Upper lobe of right lung (tissue), 1 donor: ENCODE results near the gene GALNT9. TPM values are rescaled to one million over a fixed set of nuclear protein-coding genes. Genes with fewer than 3 reads are reported as not detected.

Experiments
- ATAC-seq: fragments of 200-7000 bp; cut with Tn5 transposase; one replicate; pipeline ENCODE4 v1.9.1; 2020; ENCODE audit warnings: mild to moderate bottlenecking, moderate library complexity
- DNase-seq: peaks from one replicate; pipeline ENCODE4 v3.0.0-alpha.2; 2020
- H3K27ac ChIP-seq: fragments of 200-600 bp; one replicate; pipeline ENCODE4 v1.8.0; 2022
- H3K27me3 ChIP-seq: fragments of 200-600 bp; one replicate; pipeline ENCODE4 v1.8.0; 2022; ENCODE audit warnings: mild to moderate bottlenecking
- H3K36me3 ChIP-seq: fragments of 200-600 bp; one replicate; pipeline ENCODE4 v1.8.0; 2022
- H3K4me1 ChIP-seq: fragments of 200-600 bp; one replicate; pipeline ENCODE4 v1.8.0; 2022
- H3K4me3 ChIP-seq: fragments of 200-600 bp; one replicate; pipeline ENCODE4 v1.8.0; 2022; ENCODE audit warnings: mild to moderate bottlenecking
- H3K9me3 ChIP-seq: fragments of 200-600 bp; one replicate; pipeline ENCODE4 v1.8.0; 2022
- CTCF ChIP-seq: fragments of 200-600 bp; IDR thresholded peaks from one replicate; pipeline ENCODE4 v1.8.0; 2022; ENCODE audit warnings: antibody characterized with exemption
- intact Hi-C: fragments of 100-400 bp; cut with DNase I; formaldehyde crosslinking; loops from one replicate; pipeline ENCODE4 v1.11.0; 2022
- total RNA-seq: library from RNA; stranded (reverse); fragmentation: NEBNext Ultra II Directional; extraction: Animal tissue kit (Norgen Biotek cat#: 25700); gene quantifications from one replicate; pipeline ENCODE4 v1.2.1, GENCODE V29; 2021
- donor health status: DM: no; HTN: yes; CAD: no; lungs with severe emphysema.

The GALNT9 gene
- total RNA-seq, 1 donor from 2014 or later: 1.6 TPM

- no peak for ATAC-seq
- Histone ChIP-seq H3K27ac (no peak overlapping the region), H3K36me3 (no peaks in the 10 kb centered on the region), H3K27me3 (no peaks in the 10 kb centered on the region), H3K4me3 (no peak overlapping the region), H3K4me1 (peaks cover 13% of the 10 kb centered on the region), H3K9me3 (no peaks in the 10 kb centered on the region)
- no peak for DNase-seq
- intact Hi-C loops: no loop called here
- TF ChIP-seq CTCF: no peak
Observed at GRCh38 chr12:132160016-132160415, 169.4 kb downstream of the GALNT9 start.

GRCh38 chr12:132159555-132160003 lies 169.8 kb downstream of the GALNT9 start:
- Histone ChIP-seq H3K27ac (no peak overlapping the region), H3K9me3 (no peaks in the 10 kb centered on the region), H3K4me1 (peaks cover 13% of the 10 kb centered on the region), H3K27me3 (no peaks in the 10 kb centered on the region), H3K4me3 (no peak overlapping the region), H3K36me3 (no peaks in the 10 kb centered on the region)
- DNase-seq: peak; percentile 57
- TF ChIP-seq CTCF: no peak
- intact Hi-C loops: no loop called here
- no peak for ATAC-seq

- Histone ChIP-seq H3K9me3 (no peaks in the 10 kb centered on the region), H3K27me3 (no peaks in the 10 kb centered on the region), H3K4me3 (no peak overlapping the region), H3K4me1 (peaks cover 18% of the 10 kb centered on the region), H3K36me3 (no peaks in the 10 kb centered on the region), H3K27ac (no peak overlapping the region)
- no peak for TF ChIP-seq CTCF
- intact Hi-C loops: no loop called here
- DNase-seq (no peak), ATAC-seq (no peak)
Observed at GRCh38 chr12:132158677-132159554, 170.5 kb downstream of the GALNT9 start.

GRCh38 chr12:132157733-132158409 lies 171.5 kb downstream of the GALNT9 start:
- intact Hi-C loops: no loop called here
- H3K4me1 ChIP-seq: peaks cover 12% of the 10 kb centered on the region
- ATAC-seq: no peak
- H3K36me3 ChIP-seq: no peaks in the 10 kb centered on the region
- H3K27me3 ChIP-seq: no peaks in the 10 kb centered on the region
- no peak overlapping the region for H3K27ac ChIP-seq
- no peak overlapping the region for H3K4me3 ChIP-seq
- DNase-seq: no peak
- TF ChIP-seq CTCF: no peak
- H3K9me3 ChIP-seq: no peaks in the 10 kb centered on the region

- DNase-seq (no peak), ATAC-seq (no peak)
- no peaks in the 10 kb centered on the region for H3K36me3 ChIP-seq
- H3K4me1 ChIP-seq: peaks cover 5% of the 10 kb centered on the region
- H3K9me3 ChIP-seq: no peaks in the 10 kb centered on the region
- intact Hi-C loops: no loop called here
- H3K4me3 ChIP-seq: no peak overlapping the region
- H3K27me3 ChIP-seq: no peaks in the 10 kb centered on the region
- H3K27ac ChIP-seq: no peak overlapping the region
- no peak for TF ChIP-seq CTCF
Observed at GRCh38 chr12:132156573-132157325, 172.6 kb downstream of the GALNT9 start.
